GM12801 (cell line): Measurements from ENCODE around the gene C4orf33.

Experiments used
- TF ChIP-seq, protein P1 (sequence below): IDR thresholded peaks from one replicate; pipeline ENCODE4 v1.5.1; 2011; ENCODE audit warnings: control low read depth; ENCODE audit not compliant: insufficient read length; ENCODE audit errors: extremely low read depth

C4orf33 gene

DNA sequence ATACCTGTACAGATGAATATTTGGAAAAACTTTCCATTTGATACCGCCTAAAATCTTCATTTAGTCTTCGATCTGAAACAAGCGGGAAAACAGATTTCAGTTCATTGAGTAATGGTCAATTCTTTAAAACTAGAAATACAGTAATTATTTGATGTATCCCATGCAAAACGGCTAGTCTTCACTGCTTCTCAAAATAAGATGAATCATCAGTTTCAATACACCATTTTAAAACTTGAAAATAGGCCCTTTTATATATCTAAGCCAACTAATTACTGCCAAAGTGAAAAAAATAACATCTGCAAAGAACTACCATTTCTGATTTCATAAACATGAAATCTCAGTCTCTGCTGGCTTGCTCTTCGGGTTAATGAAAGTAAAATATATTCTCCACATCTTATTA is 13.7 kb upstream of the C4orf33 start:
- TF ChIP-seq, protein P1, sequence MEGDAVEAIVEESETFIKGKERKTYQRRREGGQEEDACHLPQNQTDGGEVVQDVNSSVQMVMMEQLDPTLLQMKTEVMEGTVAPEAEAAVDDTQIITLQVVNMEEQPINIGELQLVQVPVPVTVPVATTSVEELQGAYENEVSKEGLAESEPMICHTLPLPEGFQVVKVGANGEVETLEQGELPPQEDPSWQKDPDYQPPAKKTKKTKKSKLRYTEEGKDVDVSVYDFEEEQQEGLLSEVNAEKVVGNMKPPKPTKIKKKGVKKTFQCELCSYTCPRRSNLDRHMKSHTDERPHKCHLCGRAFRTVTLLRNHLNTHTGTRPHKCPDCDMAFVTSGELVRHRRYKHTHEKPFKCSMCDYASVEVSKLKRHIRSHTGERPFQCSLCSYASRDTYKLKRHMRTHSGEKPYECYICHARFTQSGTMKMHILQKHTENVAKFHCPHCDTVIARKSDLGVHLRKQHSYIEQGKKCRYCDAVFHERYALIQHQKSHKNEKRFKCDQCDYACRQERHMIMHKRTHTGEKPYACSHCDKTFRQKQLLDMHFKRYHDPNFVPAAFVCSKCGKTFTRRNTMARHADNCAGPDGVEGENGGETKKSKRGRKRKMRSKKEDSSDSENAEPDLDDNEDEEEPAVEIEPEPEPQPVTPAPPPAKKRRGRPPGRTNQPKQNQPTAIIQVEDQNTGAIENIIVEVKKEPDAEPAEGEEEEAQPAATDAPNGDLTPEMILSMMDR: no peak

DNA sequence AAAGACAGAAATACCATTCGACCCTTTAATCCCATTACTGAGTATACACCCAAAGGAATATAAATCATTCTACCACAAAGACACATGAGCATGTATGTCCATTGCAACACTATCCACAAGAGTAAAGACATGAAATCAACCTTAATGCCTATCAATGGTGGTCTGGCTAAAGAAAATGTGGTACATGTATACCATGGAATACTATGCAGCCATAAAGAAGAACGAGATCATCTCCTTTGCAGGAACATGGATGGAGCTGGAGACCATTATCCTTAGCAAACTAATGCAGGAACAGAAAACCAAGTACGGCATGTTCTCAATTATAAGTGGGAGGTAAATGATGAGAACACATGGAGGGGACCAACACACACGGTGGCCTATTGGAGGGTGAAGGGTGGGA is 10.5 kb upstream of the C4orf33 start:
- TF ChIP-seq, protein P1: no peak

DNA sequence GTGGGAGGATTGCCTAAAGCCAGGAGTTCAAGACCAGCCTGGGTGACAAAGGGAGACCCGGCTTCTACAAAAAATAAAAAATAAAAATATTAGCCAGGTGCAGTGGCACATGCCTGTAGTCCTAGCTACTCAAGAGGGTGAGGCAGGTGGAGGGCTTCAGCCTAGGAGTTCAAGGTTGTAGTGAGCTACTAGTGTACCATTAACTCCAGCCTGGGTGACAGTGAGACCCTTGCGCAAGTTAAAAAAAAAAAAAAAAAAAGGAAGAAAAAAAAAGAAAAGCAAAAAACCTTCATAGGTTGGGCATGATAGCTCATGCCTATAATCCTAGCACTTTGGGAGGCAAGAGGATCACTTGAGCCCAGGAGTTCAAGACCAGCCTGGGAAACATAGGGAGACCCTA is 8.4 kb upstream of the C4orf33 start:
- TF ChIP-seq, protein P1: no peak

DNA sequence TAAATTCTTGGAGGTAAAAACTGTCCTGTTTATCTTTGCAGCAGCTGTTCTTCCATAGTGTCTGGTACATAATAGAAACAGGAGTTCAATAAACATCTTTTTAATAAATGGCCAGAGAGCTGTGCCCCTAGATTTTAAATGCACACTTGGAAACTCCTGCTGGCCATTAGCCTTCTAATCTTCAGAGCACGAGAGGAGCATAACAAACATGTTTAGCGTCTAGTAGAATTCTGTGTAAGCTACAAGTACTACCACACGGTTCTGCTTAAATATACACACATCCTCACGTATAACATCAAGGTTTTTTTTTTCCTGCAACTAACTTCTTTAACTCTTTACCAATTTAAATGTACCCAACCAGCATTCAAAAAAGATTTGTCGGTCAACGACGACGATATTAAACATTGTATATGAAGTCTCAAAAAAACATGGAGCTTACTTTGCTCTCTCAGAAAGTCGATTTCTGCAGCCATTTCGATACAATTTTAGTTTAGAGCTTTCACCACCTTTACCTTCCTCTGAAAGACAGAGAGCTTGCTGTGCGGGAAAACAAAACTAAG is 3.2 kb upstream of the C4orf33 start:
- TF ChIP-seq, protein P1: no peak

DNA sequence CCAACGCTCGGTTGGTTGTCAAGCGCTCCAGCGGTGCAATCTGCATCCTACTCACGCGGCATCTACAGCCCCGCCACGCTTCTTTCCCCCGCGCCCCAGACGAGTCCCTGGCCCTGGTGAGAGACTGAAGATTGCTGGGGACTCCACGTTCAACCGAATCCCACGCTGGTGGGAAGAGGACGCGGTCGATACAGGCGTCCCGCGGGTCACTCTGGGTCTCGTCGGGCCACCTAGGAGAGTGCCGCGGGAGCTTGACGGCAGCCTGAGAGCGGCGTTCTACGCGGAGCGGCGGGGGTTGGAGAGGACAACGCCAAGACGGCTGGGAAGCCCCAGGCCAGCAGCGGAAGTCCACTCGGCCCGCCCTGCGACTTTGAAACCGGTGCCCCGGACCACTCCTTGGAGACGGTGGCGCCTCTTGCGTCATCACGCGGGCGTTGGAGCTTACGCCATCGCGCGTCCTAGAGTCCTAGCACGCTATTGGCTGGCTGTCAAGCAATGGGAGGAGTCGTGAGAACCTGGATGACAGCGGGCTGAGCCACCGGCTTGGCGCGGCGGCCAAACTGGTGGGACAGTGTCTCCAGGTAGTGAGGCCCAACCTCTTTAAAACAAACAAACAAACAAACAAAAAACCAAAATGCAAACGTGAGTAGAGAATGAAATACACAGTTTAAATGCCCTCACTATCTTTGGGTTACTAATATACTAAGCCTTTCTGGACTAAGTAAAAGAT is 2.6 kb upstream of the C4orf33 start, which contains the start of gene SCLT1:
Gene SCLT1, minus strand, starts transcription at position 349 of the 730 bp plus-strand sequence. CDS start 436 bp downstream, outside the sequence.
- TF ChIP-seq, protein P1: no peak

DNA sequence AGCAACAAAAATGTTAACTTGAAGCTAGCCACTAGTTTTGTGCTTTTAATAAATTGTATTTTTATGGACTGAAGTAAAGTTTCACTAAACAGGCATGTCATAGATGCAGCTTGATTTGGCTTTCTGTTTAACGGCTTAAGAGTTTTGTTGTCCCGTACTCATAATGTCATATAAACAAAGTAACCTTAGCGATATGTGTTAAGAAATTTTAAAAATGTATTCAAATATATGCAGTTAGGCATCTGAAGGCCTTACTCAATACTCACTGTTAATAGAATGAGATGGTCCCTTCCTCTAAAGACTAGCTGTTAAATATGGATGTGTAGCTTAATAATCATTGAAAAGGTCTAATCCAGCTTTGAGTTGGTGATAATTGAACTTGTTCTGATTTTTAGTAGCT is 1.6 kb upstream of the C4orf33 start:
- TF ChIP-seq, protein P1: no peak

DNA sequence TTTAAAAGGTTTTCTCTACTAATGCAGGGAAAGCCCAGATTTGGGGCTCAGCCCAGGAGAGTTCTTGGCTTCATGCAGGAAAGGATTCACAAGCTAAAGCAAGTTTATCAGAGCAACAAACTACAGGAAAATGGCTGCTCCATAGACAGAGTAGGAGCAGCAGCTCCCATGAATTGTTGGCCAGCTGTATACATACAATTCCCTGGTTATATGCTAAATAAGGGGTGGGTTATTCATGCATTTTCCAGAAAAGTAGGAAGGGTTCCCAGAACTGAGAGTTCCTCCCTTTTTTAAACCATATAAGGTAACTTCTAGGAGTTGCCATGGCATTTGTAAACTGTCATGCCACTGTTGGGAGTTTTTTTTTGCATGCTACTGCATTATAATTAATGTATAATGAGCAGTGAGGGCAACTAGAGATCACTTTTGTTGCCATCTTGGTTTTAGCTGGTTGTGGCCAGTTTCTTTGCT is 2.6 kb downstream of the C4orf33 start:
- TF ChIP-seq, protein P1: no peak
